ENCODE data around the gene SRSF11.
"Not testable (repeated sequence)": the region's sequence is repeated elsewhere in the genome, so short reads cannot be mapped to it uniquely, and the experiment has no call there.

SRSF11 gene

GRCh38 chr1:70221238-70222121 is at the start of gene SRSF11:
Gene SRSF11 (plus strand): TSS chr1:70221380. CDS start chr1:70221637, 257 bp downstream.
- peak; percentile 59 to 94 for DNase-seq (ENCODE audit: low read depth in 1 of 2, low spot score in 1 of 2)
- in situ Hi-C loops (cut with HindIII; ENCODE audit: low pct_unique_long_range_greater_than_20kb, low sequenced_read_pairs) = no loop called here
- no peak for TF ChIP-seq JUND (IDR thresholded peaks at IDR 0.05; ENCODE audit: low read depth)

- DNase-seq (ENCODE audit: low read depth in 1 of 2, low spot score in 1 of 2) = no peak
- TF ChIP-seq JUND (IDR thresholded peaks at IDR 0.05; ENCODE audit: low read depth) = no peak
- in situ Hi-C loops (cut with HindIII; ENCODE audit: low pct_unique_long_range_greater_than_20kb, low sequenced_read_pairs) = no loop called here
These were observed 49.7 kb upstream of the SRSF11 start for GRCh38 chr1:70171512-70171911.

DNA sequence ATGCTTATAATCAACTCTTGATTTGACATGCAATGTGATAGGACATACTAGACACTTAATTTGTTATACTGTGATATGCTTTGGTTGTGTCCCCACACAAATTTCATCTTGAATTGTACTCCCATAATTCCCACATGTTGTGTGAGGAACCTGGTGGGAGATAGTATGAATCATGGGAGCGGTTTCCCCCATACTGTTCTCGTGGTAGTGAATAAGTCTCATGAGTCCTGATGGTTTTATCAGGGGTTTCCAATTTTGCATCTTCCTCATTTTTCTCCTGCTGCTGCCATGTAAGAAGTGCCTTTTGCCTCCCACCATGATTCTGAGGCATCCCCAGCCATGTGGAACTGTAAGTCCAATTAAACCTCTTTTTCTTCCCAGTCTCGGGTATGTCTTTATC is 36.0 kb upstream of the SRSF11 start:
- in situ Hi-C loops (cut with HindIII; ENCODE audit: low pct_unique_long_range_greater_than_20kb, low sequenced_read_pairs); DNase-seq (ENCODE audit: low read depth in 1 of 2, low spot score in 1 of 2): not testable (repeated sequence)

GRCh38 chr1:70188522-70188921 is 32.7 kb upstream of the SRSF11 start:
- in situ Hi-C loops (cut with HindIII; ENCODE audit: low pct_unique_long_range_greater_than_20kb, low sequenced_read_pairs) = no loop called here
- no peak for TF ChIP-seq JUND (IDR thresholded peaks at IDR 0.05; ENCODE audit: low read depth)

DNA sequence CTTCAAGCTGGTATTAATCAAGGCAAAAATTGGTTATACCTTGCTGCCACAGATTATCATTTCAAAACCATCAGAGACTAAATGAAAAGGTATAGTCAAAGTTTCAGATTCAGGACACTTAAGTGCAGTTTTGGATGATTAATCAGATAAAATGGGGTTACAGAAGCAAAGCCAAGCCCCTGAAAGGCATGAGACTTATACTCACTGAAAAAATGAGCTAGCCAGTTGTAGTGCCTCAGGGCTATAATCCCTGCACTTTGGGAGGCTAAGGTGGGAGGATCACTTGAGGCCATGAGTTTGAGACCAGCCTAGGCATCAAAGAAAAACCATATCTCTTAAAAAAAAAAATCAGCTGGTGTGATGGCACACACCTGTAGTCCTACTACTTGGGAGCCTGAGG is 31.0 kb upstream of the SRSF11 start:
- in situ Hi-C loops (cut with HindIII; ENCODE audit: low pct_unique_long_range_greater_than_20kb, low sequenced_read_pairs) = no loop called here
- no peak for TF ChIP-seq JUND (IDR thresholded peaks at IDR 0.05; ENCODE audit: low read depth)

More at GRCh38 chr1:70188522-70188921, 32.7 kb upstream of the SRSF11 start:
- DNase-seq (ENCODE audit: low read depth in 1 of 2, low spot score in 1 of 2) = no peak

GRCh38 chr1:70192446-70192845 is 28.7 kb upstream of the SRSF11 start:
- in situ Hi-C loops (cut with HindIII; ENCODE audit: low pct_unique_long_range_greater_than_20kb, low sequenced_read_pairs); DNase-seq (ENCODE audit: low read depth in 1 of 2, low spot score in 1 of 2): not testable (repeated sequence)

More for the DNA sequence above, 31.0 kb upstream of the SRSF11 start:
- DNase-seq (ENCODE audit: low read depth in 1 of 2, low spot score in 1 of 2) = no peak

- DNase-seq (ENCODE audit: low read depth in 1 of 2, low spot score in 1 of 2) = no peak
- in situ Hi-C loops (cut with HindIII; ENCODE audit: low pct_unique_long_range_greater_than_20kb, low sequenced_read_pairs) = no loop called here
- no peak for TF ChIP-seq JUND (IDR thresholded peaks at IDR 0.05; ENCODE audit: low read depth)
These were observed 26.6 kb upstream of the SRSF11 start for GRCh38 chr1:70194601-70195000.

DNA sequence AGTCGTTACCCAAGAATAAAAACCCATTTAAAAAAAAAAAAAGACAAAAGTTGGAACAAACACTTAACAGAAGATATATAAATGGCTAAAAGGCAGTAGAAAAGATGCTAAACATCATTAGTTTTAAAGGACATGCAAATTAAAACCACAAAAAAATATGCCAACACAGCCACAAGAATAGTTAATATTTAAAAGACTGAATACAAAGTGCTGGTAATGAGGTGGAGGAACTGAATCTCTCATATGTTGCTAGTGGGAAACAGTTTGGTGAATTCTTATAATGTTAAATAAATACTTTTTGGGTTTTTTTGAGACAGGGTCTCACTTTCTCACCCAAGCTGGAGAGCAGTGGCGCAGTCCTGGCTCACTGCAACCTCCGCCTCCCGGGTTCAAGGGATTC is 25.8 kb upstream of the SRSF11 start:
- in situ Hi-C loops (cut with HindIII; ENCODE audit: low pct_unique_long_range_greater_than_20kb, low sequenced_read_pairs) = no loop called here
- no peak for DNase-seq (ENCODE audit: low read depth in 1 of 2, low spot score in 1 of 2)
- no peak for TF ChIP-seq JUND (IDR thresholded peaks at IDR 0.05; ENCODE audit: low read depth)

DNA sequence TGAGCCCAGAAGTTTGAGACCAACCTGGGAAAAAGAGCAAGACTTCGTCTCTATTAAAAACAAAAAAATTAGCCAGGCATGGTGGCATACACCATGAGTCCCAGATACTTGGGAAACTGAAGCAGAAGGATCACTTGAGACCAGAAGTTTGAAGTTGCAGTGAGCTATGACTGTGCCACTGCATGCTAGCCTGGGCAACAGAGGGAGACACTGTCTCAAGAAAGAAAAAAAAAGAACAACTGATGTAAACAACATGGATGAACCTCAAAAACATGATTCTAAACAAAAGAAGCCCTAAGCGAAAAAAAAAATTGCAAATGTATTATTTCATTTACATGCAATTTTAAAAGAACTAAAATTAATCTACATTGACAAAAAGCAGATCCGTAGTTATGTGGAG is 24.8 kb upstream of the SRSF11 start:
- no peak for DNase-seq (ENCODE audit: low read depth in 1 of 2, low spot score in 1 of 2)
- TF ChIP-seq JUND (IDR thresholded peaks at IDR 0.05; ENCODE audit: low read depth) = no peak
- in situ Hi-C loops (cut with HindIII; ENCODE audit: low pct_unique_long_range_greater_than_20kb, low sequenced_read_pairs) = no loop called here

DNA sequence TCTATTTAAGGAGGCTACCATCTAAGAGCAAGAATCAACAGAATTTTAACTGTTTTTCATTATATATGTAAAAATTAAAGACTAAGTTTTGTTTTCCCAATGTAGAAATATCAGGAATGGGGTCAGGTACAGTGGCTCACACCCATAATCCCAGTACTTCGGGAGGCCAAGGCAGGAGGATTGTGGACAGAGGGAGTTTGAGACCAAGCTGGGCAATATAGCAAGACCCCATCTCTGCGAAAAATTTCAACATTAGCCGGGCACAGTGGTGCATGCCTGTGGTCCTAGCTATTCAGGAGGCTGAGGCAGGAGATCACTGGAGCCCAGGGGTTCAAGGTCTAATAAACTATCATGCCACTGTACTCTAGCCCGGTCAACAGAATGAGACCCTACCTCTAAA is 21.1 kb upstream of the SRSF11 start:
- TF ChIP-seq JUND (IDR thresholded peaks at IDR 0.05; ENCODE audit: low read depth) = no peak
- no peak for DNase-seq (ENCODE audit: low read depth in 1 of 2, low spot score in 1 of 2)
- in situ Hi-C loops (cut with HindIII; ENCODE audit: low pct_unique_long_range_greater_than_20kb, low sequenced_read_pairs) = no loop called here

GRCh38 chr1:70202173-70202758 is 18.9 kb upstream of the SRSF11 start:
- TF ChIP-seq JUND (IDR thresholded peaks at IDR 0.05; ENCODE audit: low read depth) = no peak
- DNase-seq (ENCODE audit: low read depth in 1 of 2, low spot score in 1 of 2) = no peak
- in situ Hi-C loops (cut with HindIII; ENCODE audit: low pct_unique_long_range_greater_than_20kb, low sequenced_read_pairs) = no loop called here

GRCh38 chr1:70204139-70204538 is 17.0 kb upstream of the SRSF11 start:
- in situ Hi-C loops (cut with HindIII; ENCODE audit: low pct_unique_long_range_greater_than_20kb, low sequenced_read_pairs) = no loop called here
- no peak for TF ChIP-seq JUND (IDR thresholded peaks at IDR 0.05; ENCODE audit: low read depth)

GRCh38 chr1:70204600-70204999 is 16.6 kb upstream of the SRSF11 start:
- no peak for TF ChIP-seq JUND (IDR thresholded peaks at IDR 0.05; ENCODE audit: low read depth)
- in situ Hi-C loops (cut with HindIII; ENCODE audit: low pct_unique_long_range_greater_than_20kb, low sequenced_read_pairs) = no loop called here
- DNase-seq (ENCODE audit: low read depth in 1 of 2, low spot score in 1 of 2) = no peak

More at GRCh38 chr1:70204139-70204538, 17.0 kb upstream of the SRSF11 start:
- DNase-seq (ENCODE audit: low read depth in 1 of 2, low spot score in 1 of 2) = no peak
